Liver (tissue), 9 donors: ENCODE data around the gene KCNK17. TPM values are rescaled to one million over a fixed set of nuclear protein-coding genes. Genes with fewer than 3 reads are reported as not detected.

Source experiments
- DNase-seq: peaks from one replicate; pipeline ENCODE4 v3.0.0-alpha.2; 2017; ENCODE audit warnings: low spot score
- H3K27ac ChIP-seq, 2 donors: one replicate each; pipeline ENCODE4 v1.7.0; 2013; ENCODE audit warnings: inconsistent platforms in 2 of 2, low read length in 2 of 2, control low read depth in 1 of 2, low read depth in 1 of 2, mild to moderate bottlenecking in 1 of 2
- H3K27me3 ChIP-seq, 4 donors: one replicate each; pipeline versions ENCODE4 v1.6.1 to v1.7.0; 2013; ENCODE audit warnings: low read length in 3 of 4, inconsistent platforms in 1 of 4, mild to moderate bottlenecking in 1 of 4, moderate library complexity in 1 of 4; ENCODE audit not compliant: control insufficient read depth in 4 of 4, insufficient read depth in 4 of 4
- H3K36me3 ChIP-seq, 4 donors: one replicate each; pipeline versions ENCODE4 v1.6.1 to v1.7.0; 2013; ENCODE audit warnings: low read length in 3 of 4, mild to moderate bottlenecking in 3 of 4, low read depth in 1 of 4, moderate library complexity in 1 of 4; ENCODE audit not compliant: control insufficient read depth in 4 of 4, insufficient read depth in 3 of 4
- H3K4me1 ChIP-seq, 4 donors: one replicate each; pipeline versions ENCODE4 v1.6.1 to v1.7.0; 2013; ENCODE audit warnings: low read length in 3 of 4, mild to moderate bottlenecking in 3 of 4, moderate library complexity in 1 of 4; ENCODE audit not compliant: control insufficient read depth in 4 of 4, insufficient read depth in 4 of 4
- H3K4me3 ChIP-seq, 3 donors: one replicate each; pipeline versions ENCODE4 v1.6.1 to v1.7.0; 2013; ENCODE audit warnings: low read length in 3 of 3, control low read depth in 1 of 3, low read depth in 1 of 3, mild to moderate bottlenecking in 1 of 3
- H3K9ac ChIP-seq, 2 donors: one replicate each; pipeline ENCODE4 v1.7.0; 2013; ENCODE audit warnings: low read length in 2 of 2, mild to moderate bottlenecking in 2 of 2, moderate library complexity in 2 of 2, control low read depth in 1 of 2, low read depth in 1 of 2
- H3K9me3 ChIP-seq, 4 donors: one replicate each; pipeline versions ENCODE4 v1.6.1 to v1.7.0; 2013; ENCODE audit warnings: low read length in 3 of 4; ENCODE audit not compliant: control insufficient read depth in 4 of 4
- EGR1 ChIP-seq, 2 donors: IDR thresholded peaks; 2 replicates each; pipeline ENCODE4 v1.6.1; 2016 to 2018; ENCODE audit warnings: antibody characterized with exemption in 2 of 2, low read depth in 2 of 2
- FOXA2 ChIP-seq: IDR thresholded peaks from 2 replicates; pipeline ENCODE4 v1.6.1; 2016; ENCODE audit warnings: antibody characterized with exemption
- HNF4A ChIP-seq, 2 donors: conservative IDR thresholded peaks; 2 replicates each; pipeline ENCODE4 v1.6.1; 2016; ENCODE audit warnings: antibody characterized with exemption in 2 of 2, mild to moderate bottlenecking in 2 of 2
- HNF4G ChIP-seq: IDR thresholded peaks from 2 replicates; pipeline ENCODE4 v1.6.1; 2016; ENCODE audit warnings: antibody characterized with exemption
- JUND ChIP-seq, 2 donors: IDR thresholded peaks; 2 replicates each; pipeline ENCODE4 v1.6.1; 2016; ENCODE audit warnings: antibody characterized with exemption in 2 of 2
- NR2F2 ChIP-seq: IDR thresholded peaks from 2 replicates; pipeline ENCODE4 v1.6.1; 2016; ENCODE audit warnings: antibody characterized with exemption
- REST ChIP-seq: IDR thresholded peaks from 2 replicates; pipeline ENCODE4 v1.6.1; 2016; ENCODE audit warnings: antibody characterized with exemption, mild to moderate bottlenecking
- RXRA ChIP-seq, 2 donors: IDR thresholded peaks; 2 replicates each; pipeline ENCODE4 v1.6.1; 2017 to 2018; ENCODE audit warnings: antibody characterized with exemption in 2 of 2, mild to moderate bottlenecking in 1 of 2
- SP1 ChIP-seq: IDR thresholded peaks from 2 replicates; pipeline ENCODE4 v1.6.1; 2018; ENCODE audit warnings: antibody characterized with exemption, mild to moderate bottlenecking
- TAF1 ChIP-seq: conservative IDR thresholded peaks from 2 replicates; pipeline ENCODE4 v1.6.1; 2016; ENCODE audit warnings: antibody characterized with exemption, mild to moderate bottlenecking
- WGBS: extraction: QIAGEN DNeasy Blood & Tissue Kit; methylation state at CpG from one replicate; pipeline ENCODE4 v1.1.7; 2013; 5-methylcytosine and 5-hydroxymethylcytosine counted together
- polyA plus RNA-seq, 2 donors: library from polyadenylated mRNA; stranded (reverse) in 1 of 2; unstranded in 1 of 2; fragments of 200-250 nt in 1 of 2; fragments of >200 nt in 1 of 2; fragmentation: Nextera tagmentation in 1 of 2; extraction: Ambion mirVana in 1 of 2; gene quantifications; one replicate each; pipeline versions ENCODE4 v1.2.1 to v1.2.3, GENCODE V29; 2013 to 2015
- total RNA-seq, 2 donors: library from RNA; depleted of rRNA; stranded (reverse); fragments of >200 nt; gene quantifications; one replicate each; pipeline ENCODE4 v1.2.3, GENCODE V29; 2014
- donor health status: healthy.
- donor health status: healthy.
- donor health status: healthy.
- donor health status: healthy.
- donor health status: healthy.

The KCNK17 gene
- total and polyA plus RNA-seq, 4 donors: 0.19 to 1.9 (median 0.49) TPM

- 7% methylated on average over 45 of the region's 45 CpGs for WGBS
- Histone ChIP-seq H3K36me3 (no peaks in the 10 kb centered on the region), H3K4me3 (peak overlapping the region in 1 of 3 donors; percentile 31), H3K27ac (no peak overlapping the region), H3K9me3 (no peaks in the 10 kb centered on the region), H3K4me1 (peaks cover 0 to 20% (median 16%) of the 10 kb centered on the region in 4 donors), H3K27me3 (peaks cover 0 to 6% (median 0%) of the 10 kb centered on the region in 4 donors), H3K9ac (no peak overlapping the region)
- TF ChIP-seq FOXA2: no peak
- no peak for TF ChIP-seq REST
- TF ChIP-seq TAF1: no peak
- no peak for TF ChIP-seq EGR1 (IDR thresholded peaks at IDR 0.05; ENCODE audit: low read depth in 2 of 2)
- TF ChIP-seq JUND (IDR thresholded peaks at IDR 0.05): no peak
- TF ChIP-seq HNF4A (conservative IDR thresholded peaks at IDR 0.05): peak; percentile 31 to 50
- peak in 1 of 2 donors; percentile 15 for TF ChIP-seq RXRA (IDR thresholded peaks at IDR 0.05)
- no peak for TF ChIP-seq HNF4G
- DNase-seq: no peak
Measured at GRCh38 chr6:39312912-39313525, 1.2 kb downstream of the KCNK17 start.

GRCh38 chr6:39310542-39310941, 3.7 kb downstream of the KCNK17 start:
- Histone ChIP-seq H3K9me3 (no peaks in the 10 kb centered on the region), H3K4me1 (peaks cover 0 to 20% (median 16%) of the 10 kb centered on the region in 4 donors), H3K9ac (no peak overlapping the region), H3K4me3 (no peak overlapping the region), H3K27ac (no peak overlapping the region), H3K36me3 (no peaks in the 10 kb centered on the region), H3K27me3 (peaks cover 0 to 6% (median 0%) of the 10 kb centered on the region in 4 donors)
- TF ChIP-seq JUND (IDR thresholded peaks at IDR 0.05): no peak
- TF ChIP-seq HNF4G: no peak
- no peak for TF ChIP-seq REST
- TF ChIP-seq TAF1: no peak
- TF ChIP-seq RXRA (IDR thresholded peaks at IDR 0.05): no peak
- TF ChIP-seq SP1: no peak
- TF ChIP-seq FOXA2: no peak
- no peak for TF ChIP-seq NR2F2
- no peak for TF ChIP-seq HNF4A (conservative IDR thresholded peaks at IDR 0.05)
- no peak for TF ChIP-seq EGR1 (IDR thresholded peaks at IDR 0.05; ENCODE audit: low read depth in 2 of 2)
- WGBS: 74% methylated on average over 4 of the region's 4 CpGs
- no peak for DNase-seq
